Stimulated activated CD8-positive, alpha-beta memory T cell treated with anti-CD3 and anti-CD28 coated beads, Interleukin-15, amount 100 ng/mL, for 48 hours (primary cell): Measurements from ENCODE around the gene CACTIN.

Experiments
- DNase-seq, 2 donors: peaks; one replicate each; pipeline ENCODE4 v3.0.0-alpha.2; 2020; ENCODE audit warnings: low read depth in 2 of 2

Gene CACTIN

GRCh38 chr19:3646336-3647092, 19.9 kb upstream of the CACTIN start:
- no peak for DNase-seq

- no peak for DNase-seq
These were observed 19.1 kb upstream of the CACTIN start for GRCh38 chr19:3645726-3646125.

GRCh38 chr19:3645067-3645396, 18.4 kb upstream of the CACTIN start:
- DNase-seq, result no peak

- no peak for DNase-seq
These were observed 17.9 kb upstream of the CACTIN start for GRCh38 chr19:3644351-3645066.

- no peak for DNase-seq
These were observed 17.2 kb upstream of the CACTIN start for GRCh38 chr19:3643674-3644313.

- no peak for DNase-seq
These were observed 16.5 kb upstream of the CACTIN start for GRCh38 chr19:3642987-3643673.

GRCh38 chr19:3642296-3642695, 15.7 kb upstream of the CACTIN start:
- DNase-seq, result no peak

- no peak for DNase-seq
These were observed 15.1 kb upstream of the CACTIN start for GRCh38 chr19:3641515-3642269.

GRCh38 chr19:3639479-3639878, 12.9 kb upstream of the CACTIN start:
- no peak for DNase-seq

GRCh38 chr19:3638208-3639193, 11.9 kb upstream of the CACTIN start:
- DNase-seq, result no peak

- DNase-seq, result no peak
These were observed 11.0 kb upstream of the CACTIN start for GRCh38 chr19:3637621-3638020.

GRCh38 chr19:3636962-3637361, 10.4 kb upstream of the CACTIN start:
- no peak for DNase-seq

- no peak for DNase-seq
These were observed 9.9 kb upstream of the CACTIN start for GRCh38 chr19:3636506-3636905.

- DNase-seq, result no peak
These were observed 8.0 kb upstream of the CACTIN start for GRCh38 chr19:3634496-3635045.

- no peak for DNase-seq
These were observed 7.0 kb upstream of the CACTIN start for GRCh38 chr19:3633559-3633988.

GRCh38 chr19:3632739-3633558, 6.4 kb upstream of the CACTIN start:
- no peak for DNase-seq

- DNase-seq, result no peak
These were observed 5.5 kb upstream of the CACTIN start for GRCh38 chr19:3632098-3632497.

GRCh38 chr19:3631053-3631861, 4.7 kb upstream of the CACTIN start:
- DNase-seq, result no peak
